HUES6 (cell line): Measurements from ENCODE around the gene SIRPA.

ENCODE experiments used
- H3K27ac ChIP-seq: 2 replicates; pipeline ENCODE4 v1.7.0; 2013; ENCODE audit warnings: low read depth, mild to moderate bottlenecking, low read length, inconsistent platforms
- H3K27me3 ChIP-seq: 2 replicates; pipeline ENCODE4 v1.6.1; 2013; ENCODE audit warnings: low read length; ENCODE audit not compliant: control insufficient read depth, insufficient read depth
- H3K36me3 ChIP-seq: 2 replicates; pipeline ENCODE4 v1.6.1; 2013; ENCODE audit warnings: low read length; ENCODE audit not compliant: control insufficient read depth, insufficient read depth
- H3K4me1 ChIP-seq: 2 replicates; pipeline ENCODE4 v1.6.1; 2013; ENCODE audit warnings: low read length; ENCODE audit not compliant: control insufficient read depth, insufficient read depth
- H3K4me3 ChIP-seq: 2 replicates; pipeline ENCODE4 v1.5.1; 2013; ENCODE audit warnings: low read depth, low read length
- H3K9ac ChIP-seq: one replicate; pipeline ENCODE4 v1.6.1; 2013; ENCODE audit warnings: mild to moderate bottlenecking, low read length
- H3K9me3 ChIP-seq: 2 replicates; pipeline ENCODE4 v1.6.1; 2013; ENCODE audit warnings: low read depth, low read length; ENCODE audit not compliant: control insufficient read depth, insufficient read depth

Gene SIRPA

GRCh38 chr20:1922786-1923185, 27.6 kb downstream of the SIRPA start:
- Histone ChIP-seq H3K27me3 (no peaks in the 10 kb centered on the region), H3K9me3 (no peaks in the 10 kb centered on the region), H3K36me3 (0 out of 2 replicates have a peak, but pooled peaks cover 3% of the 10 kb centered on the region), H3K4me3 (no peak overlapping the region), H3K27ac (no peak overlapping the region), H3K4me1 (peaks cover 8% of the 10 kb centered on the region), H3K9ac (no peak overlapping the region)

- H3K9ac ChIP-seq, result no peak overlapping the region
- no peaks in the 10 kb centered on the region for H3K27me3 ChIP-seq
- H3K36me3 ChIP-seq, result no peaks in the 10 kb centered on the region
- H3K4me3 ChIP-seq, result no peak overlapping the region
- H3K9me3 ChIP-seq, result no peaks in the 10 kb centered on the region
- H3K27ac ChIP-seq, result no peak overlapping the region
- H3K4me1 ChIP-seq, result peaks cover 14% of the 10 kb centered on the region
These were observed 30.0 kb downstream of the SIRPA start for GRCh38 chr20:1924910-1925861.

- peaks cover 13% of the 10 kb centered on the region for H3K4me1 ChIP-seq
- H3K36me3 ChIP-seq, result no peaks in the 10 kb centered on the region
- no peak overlapping the region for H3K4me3 ChIP-seq
- H3K27me3 ChIP-seq, result no peaks in the 10 kb centered on the region
- H3K9me3 ChIP-seq, result no peaks in the 10 kb centered on the region
- H3K27ac ChIP-seq, result no peak overlapping the region
- no peak overlapping the region for H3K9ac ChIP-seq
These were observed 31.0 kb downstream of the SIRPA start for GRCh38 chr20:1926237-1926636.

- Histone ChIP-seq H3K9me3 (no peaks in the 10 kb centered on the region), H3K36me3 (no peaks in the 10 kb centered on the region), H3K9ac (no peak overlapping the region), H3K27me3 (no peaks in the 10 kb centered on the region), H3K27ac (no peak overlapping the region), H3K4me3 (no peak overlapping the region), H3K4me1 (peaks cover 13% of the 10 kb centered on the region)
These were observed 32.0 kb downstream of the SIRPA start for GRCh38 chr20:1927217-1927616.

- Histone ChIP-seq H3K4me1 (peaks cover 13% of the 10 kb centered on the region), H3K27me3 (no peaks in the 10 kb centered on the region), H3K4me3 (no peak overlapping the region), H3K9me3 (no peaks in the 10 kb centered on the region), H3K36me3 (no peaks in the 10 kb centered on the region), H3K27ac (no peak overlapping the region), H3K9ac (no peak overlapping the region)
These were observed 32.9 kb downstream of the SIRPA start for GRCh38 chr20:1928154-1928553.

- Histone ChIP-seq H3K27ac (no peak overlapping the region), H3K36me3 (no peaks in the 10 kb centered on the region), H3K9ac (no peak overlapping the region)
These were observed 33.6 kb downstream of the SIRPA start for GRCh38 chr20:1928782-1929181.

GRCh38 chr20:1929460-1929859, 34.3 kb downstream of the SIRPA start:
- Histone ChIP-seq H3K9me3 (no peaks in the 10 kb centered on the region), H3K4me1 (peaks cover 13% of the 10 kb centered on the region), H3K36me3 (no peaks in the 10 kb centered on the region), H3K27ac (no peak overlapping the region), H3K27me3 (no peaks in the 10 kb centered on the region), H3K4me3 (no peak overlapping the region), H3K9ac (no peak overlapping the region)

More at GRCh38 chr20:1928782-1929181, 33.6 kb downstream of the SIRPA start:
- H3K27me3 ChIP-seq, result no peaks in the 10 kb centered on the region
- no peak overlapping the region for H3K4me3 ChIP-seq
- peaks cover 13% of the 10 kb centered on the region for H3K4me1 ChIP-seq
- no peaks in the 10 kb centered on the region for H3K9me3 ChIP-seq

- Histone ChIP-seq H3K27ac (no peak overlapping the region), H3K9ac (no peak overlapping the region), H3K36me3 (no peaks in the 10 kb centered on the region), H3K27me3 (no peaks in the 10 kb centered on the region), H3K4me1 (peaks cover 19% of the 10 kb centered on the region), H3K9me3 (no peaks in the 10 kb centered on the region), H3K4me3 (no peak overlapping the region)
These were observed 35.0 kb downstream of the SIRPA start for GRCh38 chr20:1930165-1930564.

- Histone ChIP-seq H3K9me3 (no peaks in the 10 kb centered on the region), H3K4me3 (no peak overlapping the region), H3K4me1 (peaks cover 19% of the 10 kb centered on the region), H3K27me3 (no peaks in the 10 kb centered on the region), H3K27ac (no peak overlapping the region), H3K9ac (no peak overlapping the region), H3K36me3 (no peaks in the 10 kb centered on the region)
These were observed 36.6 kb downstream of the SIRPA start for GRCh38 chr20:1931830-1932229.

GRCh38 chr20:1932971-1933370, 37.8 kb downstream of the SIRPA start:
- Histone ChIP-seq H3K27ac (no peak overlapping the region), H3K9me3 (no peaks in the 10 kb centered on the region), H3K9ac (no peak overlapping the region), H3K4me3 (no peak overlapping the region), H3K27me3 (no peaks in the 10 kb centered on the region), H3K4me1 (peaks cover 14% of the 10 kb centered on the region), H3K36me3 (no peaks in the 10 kb centered on the region)

- no peak overlapping the region for H3K27ac ChIP-seq
These were observed 38.3 kb downstream of the SIRPA start for GRCh38 chr20:1933465-1933870.

More at GRCh38 chr20:1933465-1933870, 38.3 kb downstream of the SIRPA start:
- Histone ChIP-seq H3K4me1 (peaks cover 13% of the 10 kb centered on the region), H3K36me3 (0 out of 2 replicates have a peak, but pooled peaks cover 2% of the 10 kb centered on the region), H3K9ac (no peak overlapping the region), H3K9me3 (no peaks in the 10 kb centered on the region), H3K27me3 (no peaks in the 10 kb centered on the region), H3K4me3 (no peak overlapping the region)
